T-cell (primary cell): ENCODE data around the gene PHLDB1. TPM values are rescaled to one million over a fixed set of nuclear protein-coding genes. Genes with fewer than 3 reads are reported as not detected.

Source experiments
- ATAC-seq, 4 experiments: fragments of 200-7000 bp in 3 of 4; fragments of 150-1000 bp in 1 of 4; cut with Tn5 transposase; replicated peaks in 1 of 4; 1 replicate in 3 of 4; 2 replicates in 1 of 4; pipeline ENCODE4 v1.10.0; 2021; ENCODE audit warnings: moderate library complexity in 3 of 4, mild to moderate bottlenecking in 2 of 4, moderate number of reproducible peaks in 1 of 4
- CTCF ChIA-PET, 2 donors: fragments of 300-600 bp; sonication (Branson Sonifier 250); formaldehyde crosslinking; loops; one replicate each; lab custom pipeline; 2022; ENCODE audit warnings: antibody characterized with exemption in 2 of 2; lab: Charles Lee
- POLR2A ChIA-PET, 2 donors: fragments of 300-600 bp; sonication (Branson Sonifier 250); formaldehyde crosslinking; loops; one replicate each; lab custom pipeline; 2022; ENCODE audit warnings: antibody characterized with exemption in 2 of 2; lab: Charles Lee
- DNase-seq, 35 experiments: peaks; one replicate each; pipeline versions ENCODE4 v3.0.0 to v3.0.0-alpha.2; 2013 to 2023
- H3K27ac ChIP-seq: one replicate; pipeline ENCODE4 v1.5.1; 2013; ENCODE audit warnings: low read length
- H3K27me3 ChIP-seq, 2 experiments: replicated peaks in 1 of 2; 1 replicate in 1 of 2; 2 replicates in 1 of 2; pipeline versions ENCODE4 v1.6.1 to v1.7.0; 2013; ENCODE audit warnings: low read length in 1 of 2, mixed read lengths in 1 of 2; ENCODE audit not compliant: control insufficient read depth in 2 of 2, insufficient read depth in 2 of 2; ENCODE audit errors: extremely low read depth in 1 of 2
- H3K36me3 ChIP-seq, 2 donors: 1 replicate in 1 of 2; 2 replicates in 1 of 2; pipeline versions ENCODE4 v1.6.1 to v1.7.0; 2013; ENCODE audit warnings: low read length in 1 of 2; ENCODE audit not compliant: control insufficient read depth in 2 of 2, insufficient read depth in 1 of 2; ENCODE audit errors: extremely low read depth in 1 of 2
- H3K4me1 ChIP-seq, 2 experiments: 1 replicate in 1 of 2; 2 replicates in 1 of 2; pipeline versions ENCODE4 v1.6.1 to v1.7.0; 2013; ENCODE audit warnings: low read length in 2 of 2, mixed read lengths in 1 of 2; ENCODE audit not compliant: insufficient read depth in 2 of 2, control insufficient read depth in 1 of 2; ENCODE audit errors: extremely low read depth in 1 of 2
- H3K4me3 ChIP-seq, 2 donors: 1 replicate in 1 of 2; 2 replicates in 1 of 2; pipeline versions ENCODE4 v1.5.1 to v1.7.0; 2013; ENCODE audit warnings: mild to moderate bottlenecking in 2 of 2, low read length in 1 of 2, moderate library complexity in 1 of 2; ENCODE audit not compliant: control insufficient read depth in 1 of 2; ENCODE audit errors: extremely low read depth in 1 of 2
- H3K9me3 ChIP-seq: 2 replicates; pipeline ENCODE4 v1.7.0; 2013
- H3K27ac Mint-ChIP-seq, 2 donors: one replicate each; pipeline ENCODE4 v1.8.0; 2020 to 2021; ENCODE audit warnings: mild to moderate bottlenecking in 2 of 2, mixed read lengths in 2 of 2
- H3K27me3 Mint-ChIP-seq, 2 donors: one replicate each; pipeline ENCODE4 v1.8.0; 2021 to 2022; ENCODE audit warnings: mixed read lengths in 2 of 2
- H3K36me3 Mint-ChIP-seq: one replicate; pipeline ENCODE4 v1.8.0; 2021; ENCODE audit warnings: mixed read lengths
- H3K4me1 Mint-ChIP-seq, 3 donors: one replicate each; pipeline ENCODE4 v1.8.0; 2020 to 2022; ENCODE audit warnings: mixed read lengths in 3 of 3, mild to moderate bottlenecking in 1 of 3
- H3K4me3 Mint-ChIP-seq, 3 donors: one replicate each; pipeline ENCODE4 v1.8.0; 2020 to 2022; ENCODE audit warnings: mild to moderate bottlenecking in 3 of 3, mixed read lengths in 3 of 3, moderate library complexity in 3 of 3
- H3K9me3 Mint-ChIP-seq, 3 donors: one replicate each; pipeline ENCODE4 v1.8.0; 2020 to 2022; ENCODE audit warnings: mixed read lengths in 3 of 3
- WGBS: methylation state at CpG from one replicate; pipeline ENCODE4 v1.1.5; 2013; ENCODE audit warnings: missing lambda C conversion rate; ENCODE audit not compliant: insufficient coverage; 5-methylcytosine and 5-hydroxymethylcytosine counted together
- total RNA-seq, 35 experiments: library from RNA in 6 of 35; stranded (reverse) in 6 of 35; fragments of 120-200 nt in 1 of 35; gene quantifications; one replicate each; pipeline versions ENCODE4 v1.2.1 to v1.2.4 and lab custom pipeline; 2013 to 2026

The PHLDB1 gene
- total RNA-seq, 5 donors from 2014 or later (not counting 1 experiment from before 2014, with no cell fraction given): 1.8 to 7.8 (median 4.0) TPM

GRCh38 chr11:118639899-118640298, 32.5 kb downstream of the PHLDB1 start:
- no peaks in the 10 kb centered on the region for H3K4me1 Mint-ChIP-seq
- Histone ChIP-seq H3K27me3 (peaks cover 0 to 12% of the 10 kb centered on the region in 2 experiments), H3K4me1 (peaks cover 0 to 2% of the 10 kb centered on the region in 2 experiments), H3K27ac (no peak overlapping the region), H3K9me3 (no peaks in the 10 kb centered on the region), H3K36me3 (no peaks in the 10 kb centered on the region), H3K4me3 (no peak overlapping the region)
- no peak overlapping the region for H3K27ac Mint-ChIP-seq
- no peaks in the 10 kb centered on the region for H3K36me3 Mint-ChIP-seq
- 100% methylated on average over 1 of the region's 4 CpGs for WGBS
- DNase-seq (no peak), ATAC-seq (no peak)
- ChIA-PET CTCF (interaction anchor here (0.5 to 1.1 kb wide), 2 partner anchors 20 to 102 kb away, joined by 3 to 5 read pairs; no protein-coding TSS in a partner anchor), POLR2A (interaction anchor here in 1 of 2 donors (0.6 kb wide), 1 partner anchor 391 kb away, joined by 9 read pairs; no protein-coding TSS in a partner anchor)
- H3K4me3 Mint-ChIP-seq: no peak overlapping the region
- H3K27me3 Mint-ChIP-seq: peaks cover 0 to 3% of the 10 kb centered on the region in 2 donors
- H3K9me3 Mint-ChIP-seq: no peaks in the 10 kb centered on the region

DNA sequence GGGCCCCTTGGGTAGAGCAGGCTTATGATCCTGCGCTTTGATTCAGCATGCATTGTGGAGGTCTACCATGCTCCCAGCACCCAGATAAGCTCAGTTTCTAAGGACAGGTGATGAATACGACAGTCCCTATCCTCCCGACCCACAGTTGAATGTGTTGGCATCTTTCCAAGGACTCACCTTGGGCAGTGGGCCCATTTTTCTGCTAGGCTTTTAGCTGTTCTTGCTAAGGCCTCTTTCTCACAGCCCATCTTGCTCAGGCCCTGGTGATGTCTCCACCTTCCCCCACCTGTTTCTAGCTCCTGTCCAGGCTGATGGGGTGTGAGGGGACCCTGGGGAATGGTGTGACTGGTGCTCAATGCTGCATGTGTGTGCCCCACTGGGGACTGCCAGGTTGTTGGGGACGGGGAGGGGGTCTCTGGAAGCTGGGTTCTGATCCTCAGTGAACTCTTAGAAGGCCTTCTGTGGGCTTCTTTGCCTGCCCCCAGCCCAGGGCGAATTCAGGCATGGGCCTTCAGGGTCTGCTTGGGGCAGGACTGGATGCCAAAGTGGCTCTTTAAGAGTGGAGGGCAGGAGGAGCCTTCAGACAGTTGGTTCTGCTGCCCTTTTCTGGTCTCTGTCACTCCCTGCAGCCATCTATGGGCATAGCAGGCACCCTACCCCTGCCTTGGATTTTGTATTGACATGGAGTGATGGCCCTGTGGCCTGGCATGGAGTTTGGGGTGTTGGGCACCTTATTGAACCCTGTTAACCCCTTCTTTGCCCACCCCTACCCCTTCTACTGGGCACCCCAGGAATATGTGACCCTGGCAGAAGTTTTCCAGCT, 33.1 kb downstream of the PHLDB1 start:
- no peak for ATAC-seq
- Histone ChIP-seq H3K4me3 (no peak overlapping the region), H3K9me3 (no peaks in the 10 kb centered on the region), H3K4me1 (no peaks in the 10 kb centered on the region), H3K27ac (no peak overlapping the region), H3K27me3 (peaks cover 0 to 7% of the 10 kb centered on the region in 2 experiments), H3K36me3 (no peaks in the 10 kb centered on the region)
- 69% methylated on average over 5 of the region's 5 CpGs for WGBS
- no peak for DNase-seq
- ChIA-PET CTCF (interaction anchor here (0.5 to 1.1 kb wide), 2 partner anchors 20 to 102 kb away, joined by 3 to 5 read pairs; no protein-coding TSS in a partner anchor), POLR2A (interaction anchor here in 1 of 2 donors (0.6 kb wide), 1 partner anchor 391 kb away, joined by 9 read pairs; no protein-coding TSS in a partner anchor)
- Mint-ChIP-seq H3K36me3 (no peaks in the 10 kb centered on the region), H3K9me3 (no peaks in the 10 kb centered on the region), H3K4me1 (no peaks in the 10 kb centered on the region), H3K4me3 (no peak overlapping the region), H3K27ac (no peak overlapping the region), H3K27me3 (peaks cover 0 to 3% of the 10 kb centered on the region in 2 donors)

DNA sequence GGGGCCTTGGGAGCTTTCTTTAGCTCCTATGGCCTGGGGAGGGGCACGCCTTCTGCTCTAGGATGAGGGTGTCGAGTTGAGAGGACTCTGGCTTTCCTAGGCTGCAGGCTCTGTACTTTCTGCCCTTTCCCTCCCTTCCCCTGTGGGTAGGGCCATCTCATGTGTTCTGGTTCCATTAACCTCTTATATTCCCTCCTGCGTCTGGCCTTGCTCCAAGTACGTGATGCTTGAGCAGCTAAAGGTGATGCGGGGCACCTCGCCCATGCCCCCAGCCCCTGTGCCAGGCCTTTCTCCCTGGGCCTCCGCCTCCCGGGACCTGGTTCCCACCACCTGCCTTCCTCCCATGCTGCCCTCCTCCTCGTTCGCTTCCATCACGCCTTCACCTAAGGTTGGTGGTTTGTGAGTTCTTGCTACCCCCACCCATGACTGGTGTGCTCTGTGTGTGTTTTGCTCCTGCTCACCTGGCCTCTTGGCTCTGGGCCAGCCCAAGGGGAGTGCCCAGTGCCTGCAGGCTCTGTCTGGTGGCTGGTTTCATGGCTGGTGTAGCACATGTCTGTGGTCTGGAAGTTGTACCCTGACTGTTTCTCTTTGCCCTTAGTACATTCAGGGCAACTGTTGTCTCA, 34.1 kb downstream of the PHLDB1 start:
- H3K4me3 Mint-ChIP-seq: no peak overlapping the region
- H3K27ac Mint-ChIP-seq: no peak overlapping the region
- no peaks in the 10 kb centered on the region for H3K9me3 Mint-ChIP-seq
- H3K27me3 ChIP-seq: peaks cover 0 to 7% of the 10 kb centered on the region in 2 experiments
- ATAC-seq (no peak), DNase-seq (no peak)
- no peaks in the 10 kb centered on the region for H3K27me3 Mint-ChIP-seq
- H3K36me3 Mint-ChIP-seq: no peaks in the 10 kb centered on the region
- H3K4me3 ChIP-seq: no peak overlapping the region
- no peaks in the 10 kb centered on the region for H3K36me3 ChIP-seq
- WGBS: 100% methylated on average over 2 of the region's 11 CpGs
- no peaks in the 10 kb centered on the region for H3K4me1 ChIP-seq
- no peaks in the 10 kb centered on the region for H3K4me1 Mint-ChIP-seq
- POLR2A ChIA-PET: no interaction called here
- H3K9me3 ChIP-seq: no peaks in the 10 kb centered on the region
- CTCF ChIA-PET: interaction anchor here (0.6 kb wide), 2 partner anchors 161 to 338 kb away, joined by 4 to 6 read pairs; no protein-coding TSS in a partner anchor
- H3K27ac ChIP-seq: no peak overlapping the region

GRCh38 chr11:118643142-118643994, 36.0 kb downstream of the PHLDB1 start:
- H3K36me3 ChIP-seq: no peaks in the 10 kb centered on the region
- DNase-seq: no peak
- WGBS: 93% methylated on average over 2 of the region's 11 CpGs
- Mint-ChIP-seq H3K27ac (no peak overlapping the region), H3K9me3 (no peaks in the 10 kb centered on the region), H3K36me3 (no peaks in the 10 kb centered on the region), H3K4me3 (no peak overlapping the region), H3K27me3 (no peaks in the 10 kb centered on the region), H3K4me1 (no peaks in the 10 kb centered on the region)
- no peak overlapping the region for H3K4me3 ChIP-seq
- ChIA-PET CTCF (interaction anchor here (0.6 to 0.9 kb wide), 3 partner anchors 16 to 263 kb away, joined by 3 read pairs; no protein-coding TSS in a partner anchor), POLR2A (no interaction called here)
- no peaks in the 10 kb centered on the region for H3K9me3 ChIP-seq
- H3K27me3 ChIP-seq: peaks cover 0 to 7% of the 10 kb centered on the region in 2 experiments
- no peak for ATAC-seq
- no peaks in the 10 kb centered on the region for H3K4me1 ChIP-seq
- no peak overlapping the region for H3K27ac ChIP-seq

- ChIA-PET CTCF (interaction anchor here (0.6 to 0.7 kb wide), 2 partner anchors 53 to 263 kb away, joined by 3 read pairs; no protein-coding TSS in a partner anchor), POLR2A (no interaction called here)
- H3K9me3 ChIP-seq: no peaks in the 10 kb centered on the region
- H3K4me1 Mint-ChIP-seq: no peaks in the 10 kb centered on the region
- H3K27me3 ChIP-seq: peaks cover 0 to 7% of the 10 kb centered on the region in 2 experiments
- H3K27me3 Mint-ChIP-seq: no peaks in the 10 kb centered on the region
- no peaks in the 10 kb centered on the region for H3K9me3 Mint-ChIP-seq
- WGBS: 93% methylated on average over 5 of the region's 7 CpGs
- no peaks in the 10 kb centered on the region for H3K36me3 Mint-ChIP-seq
- no peaks in the 10 kb centered on the region for H3K36me3 ChIP-seq
- H3K4me1 ChIP-seq: no peaks in the 10 kb centered on the region
- no peak overlapping the region for H3K4me3 Mint-ChIP-seq
- no peak overlapping the region for H3K27ac ChIP-seq
- no peak overlapping the region for H3K27ac Mint-ChIP-seq
- DNase-seq: no peak
- no peak for ATAC-seq
- H3K4me3 ChIP-seq: no peak overlapping the region
Measured at GRCh38 chr11:118643995-118644345, 36.6 kb downstream of the PHLDB1 start.

- POLR2A ChIA-PET: no interaction called here
- DNase-seq: no peak
- Mint-ChIP-seq H3K27ac (no peak overlapping the region), H3K27me3 (no peaks in the 10 kb centered on the region), H3K4me1 (no peaks in the 10 kb centered on the region), H3K9me3 (no peaks in the 10 kb centered on the region), H3K4me3 (no peak overlapping the region), H3K36me3 (no peaks in the 10 kb centered on the region)
- Histone ChIP-seq H3K27ac (no peak overlapping the region), H3K4me1 (no peaks in the 10 kb centered on the region), H3K9me3 (no peaks in the 10 kb centered on the region), H3K27me3 (peaks cover 0 to 7% of the 10 kb centered on the region in 2 experiments), H3K36me3 (no peaks in the 10 kb centered on the region), H3K4me3 (no peak overlapping the region)
- 96% methylated on average over 8 of the region's 10 CpGs for WGBS
- ATAC-seq: no peak
- CTCF ChIA-PET: no interaction called here
Measured at GRCh38 chr11:118644496-118644895, 37.1 kb downstream of the PHLDB1 start.
